H1 (cell line): ENCODE data around the gene CALM3. TPM values are rescaled to one million over a fixed set of nuclear protein-coding genes. Genes with fewer than 3 reads are reported as not detected.

Experiments
- CTCF ChIA-PET: fragments of 300-600 bp; sonication (Branson Sonifier 250); formaldehyde crosslinking; loops from one replicate; lab custom pipeline; 2021; ENCODE audit not compliant: partially characterized antibody; lab: Charles Lee
- POLR2A ChIA-PET: fragments of 300-600 bp; sonication (Branson Sonifier 250); formaldehyde crosslinking; loops from one replicate; lab custom pipeline; 2021; ENCODE audit warnings: inconsistent platforms; ENCODE audit not compliant: partially characterized antibody; lab: Charles Lee
- DNase-seq, 2 experiments: peaks; one replicate each; pipeline versions ENCODE4 v3.0.0 to v3.0.0-alpha.2; 2010 to 2022; ENCODE audit warnings: low spot score in 2 of 2, low read depth in 1 of 2, mixed read lengths in 1 of 2
- FAIRE-seq: peaks from 2 replicates; lab custom pipeline; 2011; peaks lifted over from hg19 to GRCh38; lab: Jason Lieb, UNC
- H2AFZ ChIP-seq: 2 replicates; pipeline ENCODE4 v1.8.1; 2012; ENCODE audit warnings: low read length, inconsistent platforms
- H2AK5ac ChIP-seq: 2 replicates; pipeline ENCODE4 v1.6.1; 2013; ENCODE audit warnings: low read depth, low read length
- H2BK120ac ChIP-seq: replicated peaks from 2 replicates; pipeline ENCODE3; 2013; ENCODE audit warnings: low read depth, low read length, inconsistent platforms
- H2BK12ac ChIP-seq: 2 replicates; pipeline ENCODE4 v1.6.1; 2013; ENCODE audit warnings: low read depth, low read length
- H2BK15ac ChIP-seq: 2 replicates; pipeline ENCODE4 v1.6.1; 2013; ENCODE audit warnings: low read length
- H2BK20ac ChIP-seq: 2 replicates; pipeline ENCODE4 v1.6.1; 2013; ENCODE audit warnings: low read length
- H2BK5ac ChIP-seq: 2 replicates; pipeline ENCODE4 v1.6.1; 2013; ENCODE audit warnings: low read depth, low read length
- H3K14ac ChIP-seq: 2 replicates; pipeline ENCODE4 v1.6.1; 2013; ENCODE audit warnings: inconsistent platforms; ENCODE audit not compliant: insufficient read length
- H3K18ac ChIP-seq: 2 replicates; pipeline ENCODE4 v1.6.1; 2013; ENCODE audit warnings: low read length; ENCODE audit errors: extremely low read depth
- H3K23ac ChIP-seq: 2 replicates; pipeline ENCODE4 v1.6.1; 2013; ENCODE audit warnings: inconsistent platforms; ENCODE audit not compliant: insufficient read length
- H3K23me2 ChIP-seq: 2 replicates; pipeline ENCODE4 v1.6.1; 2013; ENCODE audit warnings: low read depth, low read length
- H3K27ac ChIP-seq: 2 replicates; pipeline ENCODE4 v1.6.1; 2011; ENCODE audit warnings: low read depth, low read length, inconsistent platforms
- H3K27me3 ChIP-seq, 4 experiments: replicated peaks in 1 of 4; 1 replicate in 1 of 4; 2 replicates in 3 of 4; pipeline versions ENCODE4 v1.6.1 to v1.8.1; 2011 to 2013; ENCODE audit warnings: low read length in 3 of 4, mild to moderate bottlenecking in 3 of 4, inconsistent platforms in 2 of 4, mixed read lengths in 2 of 4, moderate library complexity in 1 of 4; ENCODE audit not compliant: control insufficient read depth in 3 of 4, insufficient read depth in 3 of 4; ENCODE audit errors: extremely low read depth in 1 of 4
- H3K36me3 ChIP-seq, 4 experiments: 2 replicates each; pipeline versions ENCODE4 v1.6.1 to v1.8.1; 2011 to 2013; ENCODE audit warnings: mild to moderate bottlenecking in 4 of 4, low read length in 3 of 4, moderate library complexity in 2 of 4, control low read depth in 1 of 4, inconsistent platforms in 1 of 4; ENCODE audit not compliant: insufficient read depth in 4 of 4, control insufficient read depth in 2 of 4
- H3K4ac ChIP-seq: replicated peaks from 2 replicates; pipeline ENCODE3; 2013; ENCODE audit warnings: low read length, low read depth, mixed read lengths, inconsistent platforms; ENCODE audit not compliant: insufficient read length
- H3K4me1 ChIP-seq, 4 experiments: replicated peaks in 1 of 4; 1 replicate in 1 of 4; 2 replicates in 3 of 4; pipeline versions ENCODE4 v1.6.1 to v1.8.1; 2011 to 2013; ENCODE audit warnings: low read length in 3 of 4, inconsistent platforms in 2 of 4, mixed read lengths in 1 of 4; ENCODE audit not compliant: insufficient read depth in 4 of 4, control insufficient read depth in 3 of 4
- H3K4me2 ChIP-seq, 2 experiments: 2 replicates each; pipeline versions ENCODE4 v1.6.1 to v1.8.1; 2011 to 2013; ENCODE audit warnings: low read depth in 2 of 2, low read length in 2 of 2, control low read depth in 1 of 2, inconsistent platforms in 1 of 2, mild to moderate bottlenecking in 1 of 2; ENCODE audit not compliant: insufficient read depth in 1 of 2
- H3K4me3 ChIP-seq, 4 experiments: fragments of 200-600, 300-600 bp in 1 of 4; sonication (generic), shearing (Covaris generic), sonication (Bioruptor Twin) in 1 of 4; 2 replicates each; pipeline versions ENCODE4 v1.5.1 to v1.8.1; 2011 to 2016; ENCODE audit warnings: low read length in 4 of 4, low read depth in 3 of 4, control low read depth in 2 of 4, inconsistent platforms in 2 of 4, mild to moderate bottlenecking in 2 of 4, mixed read lengths in 1 of 4, moderate library complexity in 1 of 4; ENCODE audit not compliant: insufficient read depth in 2 of 4; ENCODE audit errors: extremely low read depth in 1 of 4
- H3K56ac ChIP-seq: replicated peaks from 2 replicates; pipeline ENCODE3; 2013; ENCODE audit warnings: low read depth, mild to moderate bottlenecking, mixed read lengths, low read length, inconsistent platforms; ENCODE audit not compliant: insufficient read length
- H3K79me1 ChIP-seq: 2 replicates; pipeline ENCODE4 v1.6.1; 2013; ENCODE audit warnings: low read depth, low read length, control low read depth
- H3K79me2 ChIP-seq, 2 experiments: 2 replicates each; pipeline versions ENCODE4 v1.6.1 to v1.8.1; 2012 to 2013; ENCODE audit warnings: low read length in 2 of 2, mild to moderate bottlenecking in 2 of 2, inconsistent platforms in 1 of 2; ENCODE audit not compliant: insufficient read depth in 2 of 2, control insufficient read depth in 1 of 2
- H3K9ac ChIP-seq, 4 experiments: replicated peaks in 1 of 4; 1 replicate in 1 of 4; 2 replicates in 3 of 4; pipeline versions ENCODE4 v1.6.1 to v1.8.1; 2011 to 2013; ENCODE audit warnings: low read depth in 3 of 4, low read length in 3 of 4, control low read depth in 2 of 4, mild to moderate bottlenecking in 2 of 4, moderate library complexity in 2 of 4, inconsistent platforms in 1 of 4; ENCODE audit errors: extremely low read depth in 1 of 4
- H3K9me3 ChIP-seq, 2 experiments: 2 replicates each; pipeline versions ENCODE4 v1.6.1 to v1.8.1; 2012 to 2013; ENCODE audit warnings: mild to moderate bottlenecking in 2 of 2, moderate library complexity in 2 of 2, control low read depth in 1 of 2, inconsistent platforms in 1 of 2, low read depth in 1 of 2, low read length in 1 of 2, mixed read lengths in 1 of 2; ENCODE audit not compliant: insufficient read depth in 2 of 2
- H4K20me1 ChIP-seq, 2 experiments: replicated peaks in 1 of 2; 2 replicates each; pipeline versions ENCODE3 to v1.8.1; 2011 to 2013; ENCODE audit warnings: inconsistent platforms in 2 of 2, low read length in 2 of 2, mild to moderate bottlenecking in 1 of 2; ENCODE audit not compliant: insufficient read depth in 2 of 2, control insufficient read depth in 1 of 2
- H4K5ac ChIP-seq: 2 replicates; pipeline ENCODE4 v1.6.1; 2013; ENCODE audit warnings: low read length, low read depth, mixed read lengths, inconsistent platforms; ENCODE audit not compliant: insufficient read length
- H4K8ac ChIP-seq: 2 replicates; pipeline ENCODE4 v1.8.0; 2013; ENCODE audit warnings: mild to moderate bottlenecking, moderate library complexity, low read length, inconsistent platforms; ENCODE audit not compliant: insufficient read depth; ENCODE audit errors: extremely low read depth
- H4K91ac ChIP-seq: replicated peaks from 2 replicates; pipeline ENCODE3; 2013; ENCODE audit warnings: low read length, mixed read lengths, inconsistent platforms; ENCODE audit not compliant: insufficient read length
- ATF2 ChIP-seq: IDR thresholded peaks from 2 replicates; pipeline ENCODE4 v1.6.1; 2012; ENCODE audit warnings: low read length, inconsistent platforms
- CHD2 ChIP-seq: IDR thresholded peaks from 2 replicates; pipeline ENCODE4 v1.6.1; 2012; ENCODE audit warnings: low read length, improper control_type of control experiment
- GABPA ChIP-seq: IDR thresholded peaks from 2 replicates; pipeline ENCODE4 v1.6.1; 2011; ENCODE audit warnings: mild to moderate bottlenecking, low read length, moderate library complexity, borderline replicate concordance; ENCODE audit not compliant: insufficient read depth
- HDAC2 ChIP-seq, 2 experiments: fragments of 300-600 bp in 1 of 2; sonication (generic) in 1 of 2; IDR thresholded peaks; 2 replicates each; pipeline ENCODE4 v1.6.1; 2011 to 2012; ENCODE audit warnings: low read depth in 2 of 2, low read length in 2 of 2, mild to moderate bottlenecking in 2 of 2, moderate library complexity in 2 of 2, borderline replicate concordance in 1 of 2, inconsistent platforms in 1 of 2
- HDAC6 ChIP-seq: IDR thresholded peaks from one replicate; pipeline ENCODE4 v1.7.1; 2012; ENCODE audit warnings: low read depth, mild to moderate bottlenecking, inconsistent platforms, low read length, moderate library complexity
- KDM4A ChIP-seq: IDR thresholded peaks from one replicate; pipeline ENCODE4 v1.7.1; 2012; ENCODE audit warnings: low read depth, mild to moderate bottlenecking, moderate library complexity, low read length, inconsistent platforms; ENCODE audit not compliant: severe bottlenecking
- SIN3A ChIP-seq, 2 experiments: IDR thresholded peaks in 1 of 2; conservative IDR thresholded peaks in 1 of 2; 2 replicates each; pipeline ENCODE4 v1.6.1; 2011 to 2012; ENCODE audit warnings: low read length in 2 of 2, improper control_type of control experiment in 1 of 2, low read depth in 1 of 2, mild to moderate bottlenecking in 1 of 2
- SP1 ChIP-seq: IDR thresholded peaks from 2 replicates; pipeline ENCODE4 v1.6.1; 2011; ENCODE audit warnings: low read depth, low read length
- SP2 ChIP-seq: IDR thresholded peaks from 2 replicates; pipeline ENCODE4 v1.6.1; 2012; ENCODE audit warnings: mild to moderate bottlenecking, low read length, inconsistent platforms
- SUZ12 ChIP-seq: fragments of 200-600 bp; sonication (generic); IDR thresholded peaks from 2 replicates; pipeline ENCODE4 v1.6.1; 2012; ENCODE audit warnings: mild to moderate bottlenecking, inconsistent platforms, low read length, moderate library complexity, mixed read lengths
- WGBS, 2 experiments: shearing (Covaris generic) in 1 of 2; methylation state at CpG; one replicate each; pipeline versions ENCODE4 v1.1.6 to v1.1.7; 2013 to 2015; ENCODE audit warnings: low lambda C conversion rate in 2 of 2, mixed read lengths in 2 of 2, inconsistent platforms in 1 of 2, low coverage in 1 of 2, missing lambda C conversion rate in 1 of 2; ENCODE audit not compliant: insufficient replicate concordance in 2 of 2, insufficient coverage in 1 of 2, insufficient read length in 1 of 2; ENCODE audit errors: extremely low coverage in 1 of 2, missing lambda C conversion rate in 1 of 2; 5-methylcytosine and 5-hydroxymethylcytosine counted together
- polyA plus RNA-seq, 7 experiments: library from polyadenylated mRNA; depleted of rRNA in 3 of 7; stranded (reverse) in 5 of 7; unstranded in 2 of 7; fragments of >200 nt in 5 of 7; fragments of 200-250 nt in 2 of 7; gene quantifications; 1 replicate in 5 of 7; 2 replicates in 1 of 7; 4 replicates in 1 of 7; pipeline versions ENCODE4 v1.2.1 to v1.2.3, GENCODE V29; 2011 to 2013; ENCODE audit warnings: missing spikeins in 2 of 7, mixed read lengths in 2 of 7
- total RNA-seq: library from RNA; stranded (reverse); fragmentation: NEBNext Ultra II Directional; extraction: Animal tissue kit (Norgen Biotek cat#: 25700); gene quantifications from 2 replicates; pipeline ENCODE4 v1.2.1, GENCODE V29; 2021

CALM3 gene
- total and polyA plus RNA-seq, 2 of the 8 experiments (the other 6 are each of a cell fraction or from before 2014, with no cell fraction given) = 315 to 326 TPM

GRCh38 chr19:46634045-46634655 lies 33.0 kb downstream of the CALM3 start:
- no peaks in the 10 kb centered on the region for H3K9me3 ChIP-seq
- no peak overlapping the region for H3K56ac ChIP-seq
- no peak overlapping the region for H2BK20ac ChIP-seq
- peaks cover 5 to 50% (median 42%) of the 10 kb centered on the region in 4 experiments for H3K27me3 ChIP-seq
- H3K79me1 ChIP-seq = no peaks in the 10 kb centered on the region; the same call in 1 of the 2 replicates
- no peaks in the 10 kb centered on the region for H3K79me2 ChIP-seq
- DNase-seq (peak; percentile 87 to 98), FAIRE-seq (no peak)
- H2BK5ac ChIP-seq = no peak overlapping the region
- peak overlapping the region; percentile 82 to 87 for H3K4me2 ChIP-seq
- no peak overlapping the region for H2BK12ac ChIP-seq
- no peak overlapping the region for H3K23ac ChIP-seq
- peaks cover 0 to 24% (median 15%) of the 10 kb centered on the region in 4 experiments; a peak in 6 of 7 replicates for H3K4me1 ChIP-seq
- H4K5ac ChIP-seq = no peak overlapping the region
- H4K20me1 ChIP-seq = peaks cover 0 to 11% of the 10 kb centered on the region in 2 experiments
- no peak overlapping the region for H2BK15ac ChIP-seq
- H2AK5ac ChIP-seq = no peak overlapping the region
- H3K36me3 ChIP-seq = no peaks in the 10 kb centered on the region
- H3K4me3 ChIP-seq = peak overlapping the region; percentile 47 to 97 (median 58)
- no peak overlapping the region for H2BK120ac ChIP-seq
- no peak overlapping the region for H3K4ac ChIP-seq
- H3K18ac ChIP-seq = peak overlapping the region; percentile 48; the same call in 1 of the 2 replicates
- no peak overlapping the region for H3K9ac ChIP-seq
- H4K91ac ChIP-seq = no peak overlapping the region
- 2% methylated on average over 14 of the region's 38 CpGs; no CpG with 5 or more reads in 1 of the 2 experiments for WGBS, 2 experiments
- no peak overlapping the region for H3K27ac ChIP-seq
- no peak overlapping the region for H3K14ac ChIP-seq
- peaks cover 20% of the 10 kb centered on the region for H3K23me2 ChIP-seq
- ChIA-PET CTCF (interaction anchor here (0.6 to 15.3 kb wide), 5 partner anchors 9 to 110 kb away, joined by 3 to 309 read pairs (median 3); partner anchors contain the start of genes DACT3 and PTGIR), POLR2A (interaction anchor here (0.9 to 1.4 kb wide), 4 partner anchors 16 to 28 kb away, joined by 3 to 4 read pairs (median 4); no protein-coding TSS in a partner anchor)
- no peak overlapping the region for H4K8ac ChIP-seq
- H2AFZ ChIP-seq = 0 out of 2 replicates have a peak overlapping the region, but pooled peaks have one; percentile 8
- TF ChIP-seq ATF2 (no peak), CHD2 (no peak), SP1 (peak; percentile 71), KDM4A (no peak), SIN3A (conservative IDR thresholded peaks at IDR 0.05 in 1 of 2, IDR thresholded peaks at IDR 0.05 in 1 of 2; ENCODE audit: low read depth in 1 of 2, low read length in 2 of 2) (no peak), HDAC2 (IDR thresholded peaks at IDR 0.05; ENCODE audit: borderline replicate concordance in 1 of 2, low read depth in 2 of 2, low read length in 2 of 2) (no peak), HDAC6 (no peak), GABPA (no peak), SP2 (no peak), SUZ12 (no peak)
